ENCODE results near the gene KCTD16.

- TF ChIP-seq CTCF (IDR thresholded peaks at IDR 0.05; ENCODE audit: insufficient read depth, low read depth, low read length) (no peak), EZH2 (IDR thresholded peaks at IDR 0.05; ENCODE audit: insufficient read depth, low read length) (no peak)
These were observed 232.4 kb downstream of the KCTD16 start for GRCh38 chr5:144403058-144403457.
